HG02852 (cell line): ENCODE results near the gene URAD.
A peak's percentile ranks its signal among the peaks of the same experiment; 100 is the strongest.

Experiments used
- ATAC-seq: cut with Tn5 transposase; IDR thresholded peaks from one replicate; pipeline ENCODE4 v1.9.1; 2021; ENCODE audit warnings: mild to moderate bottlenecking, moderate library complexity; ENCODE audit not compliant: unreplicated experiment

URAD gene

DNA sequence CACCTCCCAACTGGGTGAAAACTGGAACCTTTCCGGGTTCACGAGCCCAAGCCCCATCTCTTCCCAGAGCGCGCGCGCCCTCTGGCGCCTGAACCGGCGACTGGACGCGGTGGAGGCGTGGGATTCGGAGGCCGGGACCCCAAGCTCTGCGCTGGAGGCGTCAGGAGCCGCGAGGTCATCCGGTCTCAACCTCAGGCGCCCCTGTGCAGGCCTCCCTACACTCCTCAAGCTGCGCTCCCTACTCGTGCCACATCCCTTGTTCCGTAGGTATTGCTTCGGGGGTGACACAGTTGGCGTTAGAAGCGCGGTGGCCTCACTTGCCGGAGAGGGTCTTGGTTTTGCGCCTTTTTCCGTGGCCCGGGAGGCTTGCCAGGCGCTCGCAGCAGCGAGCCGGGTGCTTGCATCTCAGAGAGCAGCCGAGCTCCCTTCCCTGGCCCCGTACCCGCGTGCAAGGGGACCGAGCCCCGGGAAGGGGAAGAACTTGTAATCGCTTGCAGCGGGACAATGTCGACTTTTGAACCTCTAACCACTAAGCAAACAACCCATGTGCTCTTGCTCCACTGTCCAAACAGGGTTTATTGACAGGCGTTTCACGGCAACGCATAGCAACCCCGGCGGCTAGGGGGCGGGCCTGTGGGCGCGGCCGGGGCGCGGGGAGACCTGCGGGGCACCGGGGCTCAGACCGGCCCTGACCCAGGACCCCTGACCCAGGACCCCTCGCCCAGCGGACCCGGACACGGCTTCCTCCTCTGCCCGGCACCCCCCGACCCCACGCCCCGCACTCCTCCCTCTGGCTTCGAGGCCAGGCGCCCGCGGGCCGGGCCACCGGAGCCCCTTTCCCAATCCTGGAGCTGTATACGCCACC lies 27.9 kb downstream of the URAD start:
- ATAC-seq: no peak

DNA sequence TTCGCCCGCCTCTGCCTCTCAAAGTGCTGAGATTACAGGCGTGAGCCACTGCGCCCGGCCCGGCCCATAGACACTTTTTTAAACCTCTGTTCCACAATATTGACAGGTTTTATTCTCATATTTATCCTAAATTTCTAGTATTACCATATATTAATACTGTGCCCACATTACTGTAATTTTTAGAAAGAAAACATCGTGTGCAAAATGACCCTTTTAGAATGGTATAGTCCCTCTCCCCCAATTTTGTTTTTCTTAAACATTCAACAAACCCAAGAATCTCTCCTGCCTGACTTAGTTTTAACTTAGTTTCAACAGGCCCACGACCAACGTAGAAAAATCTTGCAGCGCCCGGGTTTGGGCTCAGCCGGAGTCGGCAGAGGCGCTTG lies 28.5 kb downstream of the URAD start:
- ATAC-seq: no peak

GRCh38 chr13:27956576-27957300 lies 31.8 kb downstream of the URAD start:
- no peak for ATAC-seq

- no peak for ATAC-seq
Observed at GRCh38 chr13:27955014-27955591, 33.4 kb downstream of the URAD start.

DNA sequence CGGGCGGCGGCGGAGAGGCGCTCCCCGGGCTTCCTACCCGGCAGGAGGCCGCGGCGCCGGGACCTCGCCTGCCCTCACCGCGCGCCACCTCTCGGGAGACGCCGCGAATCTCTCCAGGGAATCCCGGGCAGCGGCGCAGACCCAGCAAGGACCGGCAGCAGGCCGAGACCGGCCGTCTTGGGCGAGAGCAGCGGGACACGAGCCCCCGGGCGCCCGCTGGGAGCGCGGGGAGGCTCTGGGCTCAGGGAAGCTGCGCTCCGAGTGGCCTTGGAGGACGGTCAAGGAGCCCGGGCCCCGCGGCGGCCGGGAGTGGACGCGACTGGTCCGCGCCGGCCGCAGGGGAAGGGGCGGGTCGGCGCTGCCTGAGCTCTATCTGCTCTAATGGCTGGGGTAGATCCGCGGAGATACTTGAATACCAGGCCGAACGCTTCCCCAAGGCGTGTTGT lies 34.1 kb downstream of the URAD start:
- ATAC-seq: peak; percentile 24

GRCh38 chr13:27953676-27954405 lies 34.7 kb downstream of the URAD start:
- peak; percentile 78 for ATAC-seq

DNA sequence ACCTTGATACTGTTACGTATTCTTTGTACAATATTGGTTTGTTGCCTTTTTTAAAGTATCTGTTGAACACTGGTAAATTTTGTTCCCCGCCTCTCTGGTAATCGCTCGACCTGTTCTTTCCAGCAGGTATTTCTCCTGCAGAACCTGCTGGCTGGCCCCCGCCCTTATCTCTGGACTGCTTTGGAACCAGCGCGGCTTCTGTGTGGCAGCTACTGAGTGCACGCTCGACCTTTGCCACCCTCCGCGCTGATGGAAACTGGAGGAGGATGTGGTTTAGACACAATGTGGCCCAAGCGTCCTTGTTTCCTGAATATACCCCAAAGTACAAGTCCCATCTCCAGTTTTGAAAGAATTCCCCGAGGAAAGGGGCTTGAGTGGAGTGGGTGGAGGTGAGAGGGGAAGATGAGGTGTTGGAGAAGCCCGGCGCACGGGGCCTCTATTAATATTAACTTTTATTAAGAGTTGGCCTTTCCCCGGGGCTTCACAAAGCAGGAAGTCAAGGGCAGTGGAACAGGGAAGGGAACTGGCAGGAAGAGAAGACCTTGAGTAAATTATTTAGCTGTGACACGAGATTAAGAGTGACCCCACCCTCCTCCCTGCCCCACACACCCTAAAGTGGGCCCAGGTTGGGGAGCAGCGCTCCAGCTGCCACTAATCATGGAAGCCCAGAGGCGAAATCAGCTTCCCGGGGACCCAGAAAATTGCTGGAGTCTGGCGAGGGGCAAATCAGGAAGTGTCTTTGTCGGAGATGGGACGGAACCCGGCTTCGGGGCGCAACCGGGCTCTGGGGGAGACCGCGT lies 35.4 kb downstream of the URAD start:
- ATAC-seq: no peak

DNA sequence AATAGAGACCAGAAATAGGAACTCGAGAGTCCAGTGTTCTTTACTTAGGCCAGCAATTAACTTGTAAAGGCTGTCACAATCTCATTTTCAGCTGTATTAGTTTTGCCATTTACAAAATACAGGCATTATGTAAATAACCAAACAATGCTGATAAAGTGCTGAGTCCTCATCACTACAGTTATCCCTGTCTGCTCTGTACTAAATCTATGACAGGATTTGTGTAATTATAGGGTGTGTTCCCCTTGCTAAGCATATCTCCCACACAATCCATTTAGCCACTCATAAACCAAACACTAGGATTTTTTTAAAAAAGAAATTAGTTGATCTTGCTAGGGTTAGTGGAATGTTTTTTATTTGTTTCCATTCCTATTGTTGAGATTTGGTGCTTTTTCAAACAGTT lies 45.5 kb downstream of the URAD start:
- ATAC-seq: no peak

- no peak for ATAC-seq
Observed at GRCh38 chr13:27933580-27934328, 54.7 kb downstream of the URAD start.

GRCh38 chr13:27933118-27933517 lies 55.4 kb downstream of the URAD start:
- ATAC-seq: no peak

GRCh38 chr13:27929868-27930267 lies 58.6 kb downstream of the URAD start:
- ATAC-seq: no peak

DNA sequence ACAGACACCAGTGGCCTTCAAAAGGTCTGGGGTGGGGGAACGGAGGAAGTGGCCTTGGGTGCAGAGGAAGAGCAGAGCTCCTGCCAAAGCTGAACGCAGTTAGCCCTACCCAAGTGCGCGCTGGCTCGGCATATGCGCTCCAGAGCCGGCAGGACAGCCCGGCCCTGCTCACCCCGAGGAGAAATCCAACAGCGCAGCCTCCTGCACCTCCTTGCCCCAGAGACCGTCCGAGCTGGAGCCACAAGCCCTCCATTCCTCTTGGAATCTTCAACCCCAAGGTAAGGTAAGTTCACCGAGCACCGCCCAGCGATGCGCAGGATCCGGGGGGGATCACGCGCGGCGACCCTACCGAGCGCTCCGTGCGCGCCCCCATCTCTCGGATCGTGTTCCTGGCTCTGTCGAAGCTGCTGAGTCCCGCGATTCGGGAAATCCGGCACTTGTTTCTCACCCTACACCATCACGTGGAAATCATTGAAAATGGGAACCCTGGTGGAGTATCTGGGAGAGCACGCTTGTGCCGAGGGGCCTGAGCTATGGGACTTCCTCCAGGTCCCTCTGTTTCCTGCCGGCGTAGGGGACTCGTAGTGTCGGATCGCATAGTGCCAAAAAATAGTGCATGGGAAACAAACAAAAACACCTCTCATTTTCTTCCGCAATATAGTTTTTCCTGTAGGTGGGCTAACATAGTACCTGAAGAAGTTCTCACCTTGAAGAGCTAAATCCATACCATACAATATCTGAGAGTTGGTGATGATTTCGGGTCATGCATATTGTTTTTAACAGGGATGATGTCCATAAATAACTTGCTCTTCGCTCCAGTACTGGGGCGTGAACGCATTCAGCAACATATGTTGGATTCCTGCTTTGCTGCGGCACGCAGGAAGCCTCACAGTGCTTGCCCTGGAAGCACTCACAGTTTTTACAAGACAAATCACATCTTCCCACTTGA lies 59.4 kb downstream of the URAD start:
- no peak for ATAC-seq

DNA sequence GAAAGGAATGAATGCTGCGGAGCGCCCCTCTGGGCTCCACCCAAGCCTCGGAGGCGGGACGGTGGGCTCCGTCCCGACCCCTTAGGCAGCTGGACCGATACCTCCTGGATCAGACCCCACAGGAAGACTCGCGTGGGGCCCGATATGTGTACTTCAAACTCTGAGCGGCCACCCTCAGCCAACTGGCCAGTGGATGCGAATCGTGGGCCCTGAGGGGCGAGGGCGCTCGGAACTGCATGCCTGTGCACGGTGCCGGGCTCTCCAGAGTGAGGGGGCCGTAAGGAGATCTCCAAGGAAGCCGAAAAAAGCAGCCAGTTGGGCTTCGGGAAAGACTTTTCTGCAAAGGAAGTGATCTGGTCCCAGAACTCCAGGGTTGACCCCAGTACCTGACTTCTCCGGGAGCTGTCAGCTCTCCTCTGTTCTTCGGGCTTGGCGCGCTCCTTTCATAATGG lies 60.1 kb downstream of the URAD start:
- ATAC-seq: no peak
